HepG2 (cell line): ENCODE data around the gene TIMP3. TPM values are rescaled to one million over a fixed set of nuclear protein-coding genes. Genes with fewer than 3 reads are reported as not detected.

Source experiments
- CHD4 ChIP-seq: fragments of 200-600 bp; sonication (generic); IDR thresholded peaks from 2 replicates; pipeline ENCODE4 v1.7.0; 2017; ENCODE audit warnings: mild to moderate bottlenecking, low read length, borderline replicate concordance
- FIP1L1 ChIP-seq: fragments of 200-400 bp; formaldehyde crosslinking; IDR thresholded peaks from 2 replicates; pipeline ENCODE4 v1.6.1; 2018; ENCODE audit warnings: low read depth, mild to moderate bottlenecking, low read length, moderate library complexity, borderline replicate concordance; ENCODE audit not compliant: insufficient read depth
- GFI1 ChIP-seq: sonication (generic); formaldehyde crosslinking; IDR thresholded peaks from 2 replicates; pipeline ENCODE4 v1.5.0; 2020; ENCODE audit warnings: missing genetic modification reagents, mild to moderate bottlenecking, borderline replicate concordance
- HHEX ChIP-seq: IDR thresholded peaks from 2 replicates; pipeline ENCODE4 v1.6.1; 2016; ENCODE audit warnings: control low read depth
- HNF4G ChIP-seq, 2 experiments: sonication (generic) in 1 of 2; formaldehyde crosslinking in 1 of 2; IDR thresholded peaks; 2 replicates each; pipeline versions ENCODE4 v1.4.0 to v1.6.1; 2011 to 2020; ENCODE audit warnings: borderline replicate concordance in 2 of 2, low read depth in 2 of 2, mild to moderate bottlenecking in 2 of 2, low read length in 1 of 2, missing genetic modification reagents in 1 of 2, moderate library complexity in 1 of 2
- HNRNPL ChIP-seq: fragments of 200-400 bp; formaldehyde crosslinking; IDR thresholded peaks from 2 replicates; pipeline ENCODE4 v1.6.1; 2017; ENCODE audit warnings: mild to moderate bottlenecking, low read depth, low read length
- HOXA3 ChIP-seq: sonication (generic); formaldehyde crosslinking; IDR thresholded peaks from 2 replicates; pipeline ENCODE4 v1.5.0; 2020; ENCODE audit warnings: missing genetic modification reagents
- KAT8 ChIP-seq: IDR thresholded peaks from 2 replicates; pipeline ENCODE4 v1.6.1; 2016; ENCODE audit warnings: missing genetic modification reagents, missing compliant biosample characterization
- NFRKB ChIP-seq: fragments of 450-650 bp; IDR thresholded peaks from 2 replicates; pipeline ENCODE4 v1.6.1; 2017
- NR2F6 ChIP-seq, 2 experiments: IDR thresholded peaks; 2 replicates each; pipeline ENCODE4 v1.6.1; 2016; ENCODE audit warnings: antibody characterized with exemption in 1 of 2, mild to moderate bottlenecking in 1 of 2
- POLR2AphosphoS5 ChIP-seq: IDR thresholded peaks from 2 replicates; pipeline ENCODE4 v1.6.1; 2012; ENCODE audit warnings: low read depth, low read length
- RORA ChIP-seq: sonication (generic); formaldehyde crosslinking; IDR thresholded peaks from 2 replicates; pipeline ENCODE4 v1.5.0; 2020; ENCODE audit warnings: mild to moderate bottlenecking, missing genetic modification reagents, moderate library complexity
- RXRA ChIP-seq: sonication (generic); formaldehyde crosslinking; IDR thresholded peaks from 2 replicates; pipeline ENCODE4 v1.5.1; 2020; ENCODE audit warnings: missing genetic modification reagents
- TAF15 ChIP-seq: fragments of 200-400 bp; formaldehyde crosslinking; IDR thresholded peaks from one replicate; pipeline ENCODE4 v1.6.1; 2018; ENCODE audit warnings: mild to moderate bottlenecking, low read depth, low read length; ENCODE audit not compliant: poor library complexity, severe bottlenecking
- TCF7 ChIP-seq: sonication (generic); IDR thresholded peaks from 2 replicates; pipeline ENCODE4 v1.6.1; 2016; ENCODE audit warnings: antibody characterized with exemption, low read depth
- TGIF2 ChIP-seq: IDR thresholded peaks from 2 replicates; pipeline ENCODE4 v1.6.1; 2016; ENCODE audit warnings: control low read depth, missing compliant biosample characterization
- WIZ ChIP-seq: sonication (generic); formaldehyde crosslinking; IDR thresholded peaks from 2 replicates; pipeline ENCODE4 v1.5.1; 2020; ENCODE audit warnings: mild to moderate bottlenecking, missing genetic modification reagents
- ZBTB38 ChIP-seq: sonication (generic); formaldehyde crosslinking; IDR thresholded peaks from 2 replicates; pipeline ENCODE4 v1.5.1; 2020; ENCODE audit warnings: mild to moderate bottlenecking, missing genetic modification reagents
- ZMYM4 ChIP-seq: sonication (generic); formaldehyde crosslinking; IDR thresholded peaks from 2 replicates; pipeline ENCODE4 v1.8.1; 2023; ENCODE audit warnings: mild to moderate bottlenecking, missing genetic modification reagents
- ZNF605 ChIP-seq: sonication (generic); formaldehyde crosslinking; IDR thresholded peaks from 2 replicates; pipeline ENCODE4 v1.8.0; 2022; ENCODE audit warnings: mild to moderate bottlenecking, missing genetic modification reagents
- polyA plus RNA-seq, 8 experiments: library from polyadenylated mRNA; depleted of rRNA in 3 of 8; stranded (reverse) in 7 of 8; unstranded in 1 of 8; fragments of >200 nt; fragmentation: Illumina TruSeq in 4 of 8; extraction: Trizol in 4 of 8; gene quantifications; 2 replicates each; pipeline versions ENCODE4 v1.2.1 to v1.2.3, GENCODE V29; 2011 to 2016; ENCODE audit warnings: low read depth in 4 of 8, missing spikeins in 1 of 8, mixed read lengths in 1 of 8; ENCODE audit not compliant: insufficient read depth in 1 of 8
- total RNA-seq, 5 experiments: library from RNA; depleted of rRNA; stranded (reverse); fragments of >200 nt; fragmentation: Illumina TruSeq; extraction: Trizol; gene quantifications; 2 replicates each; pipeline ENCODE4 v1.2.3, GENCODE V29; 2016; ENCODE audit warnings: low read depth in 1 of 5
- TF ChIP-seq, protein P1 (sequence below): IDR thresholded peaks from 2 replicates; pipeline ENCODE4 v1.6.1; 2016; ENCODE audit warnings: mild to moderate bottlenecking
- TF ChIP-seq, protein P2 (sequence below): sonication (generic); formaldehyde crosslinking; IDR thresholded peaks from 2 replicates; pipeline ENCODE4 v1.5.0; 2020; ENCODE audit warnings: missing genetic modification reagents, mild to moderate bottlenecking, borderline replicate concordance
- TF ChIP-seq, protein P3 (sequence below): IDR thresholded peaks from 2 replicates; pipeline ENCODE4 v1.6.1; 2012; ENCODE audit warnings: low read depth, low read length, improper control_type of control experiment
- TF ChIP-seq, protein P4 (sequence below): sonication (generic); formaldehyde crosslinking; IDR thresholded peaks from 2 replicates; pipeline ENCODE4 v1.4.0; 2020; ENCODE audit warnings: missing genetic modification reagents

TIMP3 gene
- total and polyA plus RNA-seq, 2 of the 13 experiments (the other 11 are each of a cell fraction or from before 2014, with no cell fraction given), result 57.3 to 86.6 TPM

DNA sequence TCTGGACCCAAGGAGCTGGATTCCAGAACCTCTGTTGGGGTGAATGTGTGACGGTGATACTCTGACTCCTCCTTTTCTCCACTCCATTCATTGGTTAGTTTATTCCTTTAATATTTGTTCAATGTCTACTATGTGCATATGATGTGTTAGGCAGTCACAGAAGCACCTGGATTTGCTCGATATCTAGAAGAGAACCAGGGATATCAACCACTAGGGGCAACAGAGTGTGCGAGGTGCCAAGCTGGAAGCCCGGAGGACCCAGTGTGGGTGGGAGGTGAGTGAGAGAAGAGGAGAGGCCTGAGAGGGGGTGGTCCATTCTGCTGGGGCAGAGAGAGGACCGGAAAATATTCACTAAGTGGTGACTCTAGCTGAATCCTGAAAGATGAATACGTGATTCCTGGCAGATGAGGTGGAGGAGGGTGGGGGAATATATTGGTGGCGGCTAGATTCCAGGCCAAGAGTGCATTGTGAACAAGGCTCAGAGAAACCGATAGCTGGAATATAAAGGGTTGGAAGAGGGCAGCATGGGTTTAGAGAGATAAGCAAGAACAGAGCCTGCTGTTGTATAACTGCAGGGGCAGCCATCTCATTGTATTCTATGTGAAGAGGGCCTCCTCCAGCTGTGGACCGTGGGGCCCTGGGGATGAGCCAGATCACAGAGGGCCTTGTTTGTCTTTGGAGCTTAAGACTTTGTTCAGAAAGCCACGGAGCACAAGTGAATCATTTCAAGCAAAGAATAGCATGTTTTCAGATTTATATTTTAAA, 6.9 kb upstream of the TIMP3 start (continued):
- peak; percentile 73; the same call in 1 of the 2 replicates for TF ChIP-seq CHD4
- peak; percentile 69 for TF ChIP-seq NR2F6 (IDR thresholded peaks at IDR 0.05)
- peak; percentile 63 for TF ChIP-seq NR2F6 (CRISPR knock-in tag; IDR thresholded peaks at IDR 0.05)
- 0 out of 2 replicates have a peak, but pooled peaks have one; percentile 50 for TF ChIP-seq ZNF605
- TF ChIP-seq GFI1 (CRISPR knock-in tag), result peak; percentile 73; the same call in 1 of the 2 replicates
- TF ChIP-seq ZBTB38 (CRISPR knock-in tag), result peak; percentile 74; the same call in 1 of the 2 replicates
- no peak for TF ChIP-seq HNRNPL
- TF ChIP-seq TGIF2 (CRISPR knock-in tag), result no peak
- TF ChIP-seq KAT8 (CRISPR knock-in tag), result peak; percentile 26; the same call in 1 of the 2 replicates
- peak; percentile 88 for TF ChIP-seq TCF7
- no peak for TF ChIP-seq TAF15
- TF ChIP-seq, protein P1, sequence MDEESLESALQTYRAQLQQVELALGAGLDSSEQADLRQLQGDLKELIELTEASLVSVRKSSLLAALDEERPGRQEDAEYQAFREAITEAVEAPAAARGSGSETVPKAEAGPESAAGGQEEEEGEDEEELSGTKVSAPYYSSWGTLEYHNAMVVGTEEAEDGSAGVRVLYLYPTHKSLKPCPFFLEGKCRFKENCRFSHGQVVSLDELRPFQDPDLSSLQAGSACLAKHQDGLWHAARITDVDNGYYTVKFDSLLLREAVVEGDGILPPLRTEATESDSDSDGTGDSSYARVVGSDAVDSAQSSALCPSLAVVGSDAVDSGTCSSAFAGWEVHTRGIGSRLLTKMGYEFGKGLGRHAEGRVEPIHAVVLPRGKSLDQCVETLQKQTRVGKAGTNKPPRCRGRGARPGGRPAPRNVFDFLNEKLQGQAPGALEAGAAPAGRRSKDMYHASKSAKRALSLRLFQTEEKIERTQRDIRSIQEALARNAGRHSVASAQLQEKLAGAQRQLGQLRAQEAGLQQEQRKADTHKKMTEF (CRISPR knock-in tag), result peak; percentile 30; the same call in 1 of the 2 replicates
- TF ChIP-seq HHEX (CRISPR knock-in tag), result no peak
- TF ChIP-seq, protein P2, sequence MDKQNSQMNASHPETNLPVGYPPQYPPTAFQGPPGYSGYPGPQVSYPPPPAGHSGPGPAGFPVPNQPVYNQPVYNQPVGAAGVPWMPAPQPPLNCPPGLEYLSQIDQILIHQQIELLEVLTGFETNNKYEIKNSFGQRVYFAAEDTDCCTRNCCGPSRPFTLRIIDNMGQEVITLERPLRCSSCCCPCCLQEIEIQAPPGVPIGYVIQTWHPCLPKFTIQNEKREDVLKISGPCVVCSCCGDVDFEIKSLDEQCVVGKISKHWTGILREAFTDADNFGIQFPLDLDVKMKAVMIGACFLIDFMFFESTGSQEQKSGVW (CRISPR knock-in tag), result no peak
- TF ChIP-seq NFRKB, result no peak
- TF ChIP-seq, protein P3, sequence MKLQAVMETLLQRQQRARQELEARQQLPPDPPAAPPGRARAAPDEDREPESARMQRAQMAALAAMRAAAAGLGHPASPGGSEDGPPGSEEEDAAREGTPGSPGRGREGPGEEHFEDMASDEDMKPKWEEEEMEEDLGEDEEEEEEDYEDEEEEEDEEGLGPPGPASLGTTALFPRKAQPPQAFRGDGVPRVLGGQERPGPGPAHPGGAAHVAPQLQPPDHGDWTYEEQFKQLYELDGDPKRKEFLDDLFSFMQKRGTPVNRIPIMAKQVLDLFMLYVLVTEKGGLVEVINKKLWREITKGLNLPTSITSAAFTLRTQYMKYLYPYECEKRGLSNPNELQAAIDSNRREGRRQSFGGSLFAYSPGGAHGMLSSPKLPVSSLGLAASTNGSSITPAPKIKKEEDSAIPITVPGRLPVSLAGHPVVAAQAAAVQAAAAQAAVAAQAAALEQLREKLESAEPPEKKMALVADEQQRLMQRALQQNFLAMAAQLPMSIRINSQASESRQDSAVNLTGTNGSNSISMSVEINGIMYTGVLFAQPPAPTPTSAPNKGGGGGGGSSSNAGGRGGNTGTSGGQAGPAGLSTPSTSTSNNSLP, result no peak; the same call in 1 of the 2 replicates
- TF ChIP-seq RXRA (CRISPR knock-in tag), result peak; percentile 70; the same call in 1 of the 2 replicates
- peak; percentile 60; the same call in 1 of the 2 replicates for TF ChIP-seq HNF4G (IDR thresholded peaks at IDR 0.05; ENCODE audit: borderline replicate concordance, low read depth, low read length)
- TF ChIP-seq HNF4G (CRISPR knock-in tag; IDR thresholded peaks at IDR 0.05; ENCODE audit: borderline replicate concordance, low read depth), result no peak
- TF ChIP-seq, protein P4, sequence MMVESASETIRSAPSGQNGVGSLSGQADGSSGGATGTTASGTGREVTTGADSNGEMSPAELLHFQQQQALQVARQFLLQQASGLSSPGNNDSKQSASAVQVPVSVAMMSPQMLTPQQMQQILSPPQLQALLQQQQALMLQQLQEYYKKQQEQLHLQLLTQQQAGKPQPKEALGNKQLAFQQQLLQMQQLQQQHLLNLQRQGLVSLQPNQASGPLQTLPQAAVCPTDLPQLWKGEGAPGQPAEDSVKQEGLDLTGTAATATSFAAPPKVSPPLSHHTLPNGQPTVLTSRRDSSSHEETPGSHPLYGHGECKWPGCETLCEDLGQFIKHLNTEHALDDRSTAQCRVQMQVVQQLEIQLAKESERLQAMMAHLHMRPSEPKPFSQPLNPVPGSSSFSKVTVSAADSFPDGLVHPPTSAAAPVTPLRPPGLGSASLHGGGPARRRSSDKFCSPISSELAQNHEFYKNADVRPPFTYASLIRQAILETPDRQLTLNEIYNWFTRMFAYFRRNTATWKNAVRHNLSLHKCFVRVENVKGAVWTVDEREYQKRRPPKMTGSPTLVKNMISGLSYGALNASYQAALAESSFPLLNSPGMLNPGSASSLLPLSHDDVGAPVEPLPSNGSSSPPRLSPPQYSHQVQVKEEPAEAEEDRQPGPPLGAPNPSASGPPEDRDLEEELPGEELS, result peak; percentile 67
- 0 out of 2 replicates have a peak, but pooled peaks have one; percentile 22 for TF ChIP-seq POLR2AphosphoS5
- TF ChIP-seq WIZ (CRISPR knock-in tag), result no peak
- TF ChIP-seq HOXA3 (CRISPR knock-in tag), result peak; percentile 51; the same call in 1 of the 2 replicates
- TF ChIP-seq FIP1L1, result no peak
- peak; percentile 53; the same call in 1 of the 2 replicates for TF ChIP-seq ZMYM4
- no peak for TF ChIP-seq RORA (CRISPR knock-in tag)
